Measurements from ENCODE around the gene SAP25. TPM values are rescaled to one million over a fixed set of nuclear protein-coding genes. Genes with fewer than 3 reads are reported as not detected.

Gene SAP25
- total RNA-seq, 2 donors from 2014 or later = 21.4 to 23.4 TPM

GRCh38 chr7:100576384-100576993, 2.8 kb upstream of the SAP25 start:
- no peaks in the 10 kb centered on the region for H3K4me1 Mint-ChIP-seq (ENCODE audit: low read depth)
- H3K27ac Mint-ChIP-seq = no peak overlapping the region
- H3K9me3 Mint-ChIP-seq = no peaks in the 10 kb centered on the region
- no peaks in the 10 kb centered on the region for H3K27me3 Mint-ChIP-seq (ENCODE audit: low read depth)
- ATAC-seq (replicated peaks in 1 of 2) = no peak
- DNase-seq = no peak
- no peak overlapping the region for H3K4me3 Mint-ChIP-seq
- peaks cover 0 to 4% of the 10 kb centered on the region in 2 donors for H3K36me3 Mint-ChIP-seq (ENCODE audit: insufficient read depth in 2 of 2)

GRCh38 chr7:100575746-100576383, 2.2 kb upstream of the SAP25 start:
- ATAC-seq (replicated peaks in 1 of 2) = no peak
- Mint-ChIP-seq H3K27me3 (ENCODE audit: low read depth) (no peaks in the 10 kb centered on the region), H3K36me3 (ENCODE audit: insufficient read depth in 2 of 2) (peaks cover 0 to 4% of the 10 kb centered on the region in 2 donors)

GRCh38 chr7:100575206-100575631, 1.5 kb upstream of the SAP25 start:
- H3K4me1 Mint-ChIP-seq (ENCODE audit: low read depth) = peaks cover 6% of the 10 kb centered on the region
- H3K9me3 Mint-ChIP-seq = no peaks in the 10 kb centered on the region
- no peak overlapping the region for H3K27ac Mint-ChIP-seq
- no peaks in the 10 kb centered on the region for H3K27me3 Mint-ChIP-seq (ENCODE audit: low read depth)
- H3K36me3 Mint-ChIP-seq (ENCODE audit: insufficient read depth in 2 of 2) = peaks cover 0 to 4% of the 10 kb centered on the region in 2 donors
- no peak overlapping the region for H3K4me3 Mint-ChIP-seq
- DNase-seq (no peak), ATAC-seq (replicated peaks in 1 of 2) (no peak)

More at GRCh38 chr7:100575746-100576383, 2.2 kb upstream of the SAP25 start:
- Mint-ChIP-seq H3K9me3 (no peaks in the 10 kb centered on the region), H3K27ac (no peak overlapping the region), H3K4me1 (ENCODE audit: low read depth) (no peaks in the 10 kb centered on the region), H3K4me3 (no peak overlapping the region)
- DNase-seq = no peak

GRCh38 chr7:100574362-100575205, 884 bp upstream of the SAP25 start:
- no peak overlapping the region for H3K4me3 Mint-ChIP-seq
- no peak overlapping the region for H3K27ac Mint-ChIP-seq
- no peak for ATAC-seq (replicated peaks in 1 of 2)
- no peaks in the 10 kb centered on the region for H3K9me3 Mint-ChIP-seq
- H3K4me1 Mint-ChIP-seq (ENCODE audit: low read depth) = peaks cover 6% of the 10 kb centered on the region
- no peaks in the 10 kb centered on the region for H3K27me3 Mint-ChIP-seq (ENCODE audit: low read depth)
- DNase-seq = no peak
- peaks cover 0 to 4% of the 10 kb centered on the region in 2 donors for H3K36me3 Mint-ChIP-seq (ENCODE audit: insufficient read depth in 2 of 2)

GRCh38 chr7:100572949-100573675, 588 bp downstream of the SAP25 start:
- Mint-ChIP-seq H3K9me3 (no peaks in the 10 kb centered on the region), H3K36me3 (ENCODE audit: insufficient read depth in 2 of 2) (peaks cover 0 to 4% of the 10 kb centered on the region in 2 donors), H3K4me1 (ENCODE audit: low read depth) (peaks cover 17% of the 10 kb centered on the region)

GRCh38 chr7:100572281-100572948, 1.3 kb downstream of the SAP25 start:
- Mint-ChIP-seq H3K36me3 (ENCODE audit: insufficient read depth in 2 of 2) (peaks cover 0 to 4% of the 10 kb centered on the region in 2 donors), H3K4me1 (ENCODE audit: low read depth) (peaks cover 17% of the 10 kb centered on the region), H3K9me3 (no peaks in the 10 kb centered on the region), H3K27ac (no peak overlapping the region), H3K27me3 (ENCODE audit: low read depth) (no peaks in the 10 kb centered on the region), H3K4me3 (no peak overlapping the region)
- DNase-seq (no peak), ATAC-seq (replicated peaks in 1 of 2) (no peak)

More at GRCh38 chr7:100572949-100573675, 588 bp downstream of the SAP25 start:
- Mint-ChIP-seq H3K27ac (no peak overlapping the region), H3K27me3 (ENCODE audit: low read depth) (no peaks in the 10 kb centered on the region), H3K4me3 (no peak overlapping the region)
- ATAC-seq (replicated peaks in 1 of 2) (no peak), DNase-seq (no peak)

- Mint-ChIP-seq H3K27me3 (ENCODE audit: low read depth) (no peaks in the 10 kb centered on the region), H3K4me1 (ENCODE audit: low read depth) (peaks cover 17% of the 10 kb centered on the region), H3K4me3 (no peak overlapping the region), H3K27ac (no peak overlapping the region), H3K9me3 (no peaks in the 10 kb centered on the region), H3K36me3 (ENCODE audit: insufficient read depth in 2 of 2) (peaks cover 0 to 4% of the 10 kb centered on the region in 2 donors)
- no peak for DNase-seq
- ATAC-seq (replicated peaks in 1 of 2) = no peak
Observed at GRCh38 chr7:100571829-100572116, 1.9 kb downstream of the SAP25 start.

GRCh38 chr7:100570954-100571828, 2.5 kb downstream of the SAP25 start:
- ATAC-seq (replicated peaks in 1 of 2) = no peak
- H3K4me3 Mint-ChIP-seq = peak overlapping the region in 1 of 2 donors; percentile 75

GRCh38 chr7:100568896-100569844, 4.5 kb downstream of the SAP25 start:
- ATAC-seq (replicated peaks in 1 of 2) (peak; percentile 34 to 52), DNase-seq (peak; percentile 63 to 65)
- peaks cover 23% of the 10 kb centered on the region for H3K4me1 Mint-ChIP-seq (ENCODE audit: low read depth)
- H3K9me3 Mint-ChIP-seq = no peaks in the 10 kb centered on the region
- peak overlapping the region; percentile 62 to 75 for H3K4me3 Mint-ChIP-seq
- no peak overlapping the region for H3K27ac Mint-ChIP-seq
- H3K27me3 Mint-ChIP-seq (ENCODE audit: low read depth) = no peaks in the 10 kb centered on the region
- peaks cover 3 to 5% of the 10 kb centered on the region in 2 donors for H3K36me3 Mint-ChIP-seq (ENCODE audit: insufficient read depth in 2 of 2)

More at GRCh38 chr7:100570954-100571828, 2.5 kb downstream of the SAP25 start:
- Mint-ChIP-seq H3K27ac (no peak overlapping the region), H3K36me3 (ENCODE audit: insufficient read depth in 2 of 2) (peaks cover 0 to 2% of the 10 kb centered on the region in 2 donors), H3K4me1 (ENCODE audit: low read depth) (peaks cover 17% of the 10 kb centered on the region), H3K9me3 (no peaks in the 10 kb centered on the region), H3K27me3 (ENCODE audit: low read depth) (no peaks in the 10 kb centered on the region)
- DNase-seq = no peak

- ATAC-seq (replicated peaks in 1 of 2) = no peak
- Mint-ChIP-seq H3K4me1 (ENCODE audit: low read depth) (peaks cover 27% of the 10 kb centered on the region), H3K9me3 (no peaks in the 10 kb centered on the region), H3K27me3 (ENCODE audit: low read depth) (no peaks in the 10 kb centered on the region), H3K4me3 (no peak overlapping the region), H3K27ac (no peak overlapping the region), H3K36me3 (ENCODE audit: insufficient read depth in 2 of 2) (peaks cover 3 to 5% of the 10 kb centered on the region in 2 donors)
- no peak for DNase-seq
Observed at GRCh38 chr7:100568176-100568895, 5.4 kb downstream of the SAP25 start.

Measured in activated T-cell treated with anti-CD3 and anti-CD28 coated beads, Interleukin-2, amount 50 U/mL, for 72 hours (primary cell).